ENCODE data around the gene WDPCP. TPM values are rescaled to one million over a fixed set of nuclear protein-coding genes. Genes with fewer than 3 reads are reported as not detected.

WDPCP gene
- polyA plus RNA-seq, 1 of the 3 experiments (the other 2 are of a cell fraction) = 3.1 TPM

- no peak for TF ChIP-seq SIN3A (IDR thresholded peaks at IDR 0.05; ENCODE audit: borderline replicate concordance, low read depth, low read length)
- TF ChIP-seq FOXM1 (IDR thresholded peaks at IDR 0.05; ENCODE audit: low read depth) = no peak
- TF ChIP-seq TCF12 (IDR thresholded peaks at IDR 0.05) = no peak
Measured at GRCh38 chr2:63344575-63345284, 243.5 kb downstream of the WDPCP start (continued).

- ChIA-PET CTCF (no interaction called here), POLR2A (no interaction called here)
- no peak overlapping the region for H3K4me2 ChIP-seq
- H3K79me2 ChIP-seq (ENCODE audit: insufficient read depth) = no peaks in the 10 kb centered on the region
- TF ChIP-seq POLR2AphosphoS5 (IDR thresholded peaks at IDR 0.05; ENCODE audit: low read depth, low read length) (no peak), MAX (IDR thresholded peaks at IDR 0.05; ENCODE audit: low read depth) (no peak), SIN3A (IDR thresholded peaks at IDR 0.05; ENCODE audit: borderline replicate concordance, low read depth, low read length) (no peak), RCOR1 (IDR thresholded peaks at IDR 0.05; ENCODE audit: low read length) (no peak), CTCF (IDR thresholded peaks at IDR 0.05) (no peak), USF2 (IDR thresholded peaks at IDR 0.05; ENCODE audit: borderline replicate concordance, low read depth, low read length) (no peak)
- H3K36me3 ChIP-seq (replicated peaks in 1 of 2; ENCODE audit: control insufficient read depth in 1 of 2, insufficient read depth in 2 of 2, low read length in 1 of 2) = no peaks in the 10 kb centered on the region
- no peak overlapping the region for H3K9ac ChIP-seq
- no peaks in the 10 kb centered on the region for H3F3A ChIP-seq (replicated peaks; ENCODE audit: insufficient read depth)
- no peaks in the 10 kb centered on the region for H3K4me1 ChIP-seq (ENCODE audit: control insufficient read depth in 1 of 2, insufficient read depth in 2 of 2, low read depth in 1 of 2, low read length in 1 of 2)
- H3K4me3 ChIP-seq (ENCODE audit: low read depth in 2 of 2, low read length in 1 of 2) = no peak overlapping the region
- no peak overlapping the region for H2AFZ ChIP-seq (ENCODE audit: low read depth)
- no peaks in the 10 kb centered on the region for H4K20me1 ChIP-seq (ENCODE audit: insufficient read depth)
- no peaks in the 10 kb centered on the region for H3K9me3 ChIP-seq
- no peaks in the 10 kb centered on the region for H3K9me2 ChIP-seq
- 19% methylated on average over 1 of the region's 1 CpG for WGBS (ENCODE audit: low lambda C conversion rate)
- no peak overlapping the region for H3K27ac ChIP-seq (ENCODE audit: low read depth in 2 of 2, low read length in 1 of 2)
- DNase-seq = no peak
- no peaks in the 10 kb centered on the region for H3K27me3 ChIP-seq (ENCODE audit: insufficient read depth)
Measured at GRCh38 chr2:63343397-63344109, 244.7 kb downstream of the WDPCP start.

GRCh38 chr2:63340443-63340842 lies 247.8 kb downstream of the WDPCP start:
- H3K9me2 ChIP-seq = no peaks in the 10 kb centered on the region
- ChIA-PET POLR2A (no interaction called here), CTCF (no interaction called here)
- no peak overlapping the region for H3K27ac ChIP-seq (ENCODE audit: low read depth in 2 of 2, low read length in 1 of 2)
- H3K36me3 ChIP-seq (replicated peaks in 1 of 2; ENCODE audit: control insufficient read depth in 1 of 2, insufficient read depth in 2 of 2, low read length in 1 of 2) = no peaks in the 10 kb centered on the region
- H3F3A ChIP-seq (replicated peaks; ENCODE audit: insufficient read depth) = no peaks in the 10 kb centered on the region
- no peak overlapping the region for H2AFZ ChIP-seq (ENCODE audit: low read depth)
- H3K4me3 ChIP-seq (ENCODE audit: low read depth in 2 of 2, low read length in 1 of 2) = no peak overlapping the region
- H3K4me1 ChIP-seq (ENCODE audit: control insufficient read depth in 1 of 2, insufficient read depth in 2 of 2, low read depth in 1 of 2, low read length in 1 of 2) = no peaks in the 10 kb centered on the region
- 38% methylated on average over 1 of the region's 1 CpG for WGBS (ENCODE audit: low lambda C conversion rate)
- no peak overlapping the region for H3K9ac ChIP-seq
- H3K79me2 ChIP-seq (ENCODE audit: insufficient read depth) = no peaks in the 10 kb centered on the region
- no peak overlapping the region for H3K4me2 ChIP-seq
- no peaks in the 10 kb centered on the region for H4K20me1 ChIP-seq (ENCODE audit: insufficient read depth)
- DNase-seq = no peak
- no peaks in the 10 kb centered on the region for H3K27me3 ChIP-seq (ENCODE audit: insufficient read depth)
- no peaks in the 10 kb centered on the region for H3K9me3 ChIP-seq
- TF ChIP-seq RAD21 (IDR thresholded peaks at IDR 0.05; ENCODE audit: low read length) (no peak), YY1 (IDR thresholded peaks at IDR 0.05; ENCODE audit: low read depth) (no peak), NFIC (IDR thresholded peaks at IDR 0.05; ENCODE audit: borderline replicate concordance) (no peak), IRF3 (IDR thresholded peaks at IDR 0.05; ENCODE audit: low read depth, low read length) (no peak), POLR2AphosphoS5 (IDR thresholded peaks at IDR 0.05; ENCODE audit: low read depth, low read length) (no peak), RFX5 (IDR thresholded peaks at IDR 0.05; ENCODE audit: low read length) (no peak), NRF1 (IDR thresholded peaks at IDR 0.05; ENCODE audit: low read depth, low read length) (no peak), MXI1 (IDR thresholded peaks at IDR 0.05; ENCODE audit: low read depth, low read length) (no peak), RXRA (IDR thresholded peaks at IDR 0.05; ENCODE audit: borderline replicate concordance, low read depth) (no peak), MAX (IDR thresholded peaks at IDR 0.05; ENCODE audit: low read depth) (no peak)
